Endothelial cell of umbilical vein (primary cell): Measurements from ENCODE around the gene EDA.

Source experiments
- EZH2 ChIP-seq: IDR thresholded peaks from 2 replicates; pipeline ENCODE4 v1.6.1; 2012; ENCODE audit warnings: borderline replicate concordance, low read depth, mild to moderate bottlenecking, moderate library complexity, low read length, inconsistent platforms; ENCODE audit not compliant: severe bottlenecking
- FOS ChIP-seq: IDR thresholded peaks from 2 replicates; pipeline ENCODE4 v1.6.1; 2011; ENCODE audit warnings: mild to moderate bottlenecking, low read length, moderate library complexity, borderline replicate concordance; ENCODE audit not compliant: insufficient read depth
- GATA2 ChIP-seq: IDR thresholded peaks from 2 replicates; pipeline ENCODE4 v1.7.0; 2011; ENCODE audit warnings: low read depth, mild to moderate bottlenecking, moderate library complexity, mixed read lengths, low read length; ENCODE audit not compliant: insufficient read length, insufficient read depth
- JUN ChIP-seq: IDR thresholded peaks from 2 replicates; pipeline ENCODE4 v1.6.1; 2011; ENCODE audit warnings: borderline replicate concordance, low read depth; ENCODE audit not compliant: insufficient read length, insufficient read depth
- MAX ChIP-seq: IDR thresholded peaks from 2 replicates; pipeline ENCODE4 v1.6.1; 2011; ENCODE audit not compliant: insufficient read depth, insufficient read length
- MYC ChIP-seq: IDR thresholded peaks from one replicate; pipeline ENCODE4 v1.6.1; 2011; ENCODE audit warnings: mild to moderate bottlenecking, low read depth, low read length
- POLR2A ChIP-seq: IDR thresholded peaks from 2 replicates; pipeline ENCODE4 v1.6.1; 2012; ENCODE audit warnings: low read depth, mild to moderate bottlenecking, control low read depth, low read length
- POLR2AphosphoS5 ChIP-seq: IDR thresholded peaks from 2 replicates; pipeline ENCODE4 v1.6.1; 2012; ENCODE audit warnings: low read depth, mild to moderate bottlenecking, control low read depth, low read length, moderate library complexity; ENCODE audit not compliant: insufficient read depth
- TF ChIP-seq, protein P1 (sequence below), 2 donors: IDR thresholded peaks; 1 replicate in 1 of 2; 2 replicates in 1 of 2; pipeline ENCODE4 v1.5.1; 2011; ENCODE audit warnings: low read length in 2 of 2, mild to moderate bottlenecking in 2 of 2, moderate library complexity in 2 of 2, control low read depth in 1 of 2, inconsistent platforms in 1 of 2, low read depth in 1 of 2; ENCODE audit not compliant: insufficient read depth in 1 of 2; ENCODE audit errors: extremely low read depth in 1 of 2

GRCh38 chrX:70052895-70053615 lies 437.1 kb downstream of the EDA start:
- TF ChIP-seq, protein P1, sequence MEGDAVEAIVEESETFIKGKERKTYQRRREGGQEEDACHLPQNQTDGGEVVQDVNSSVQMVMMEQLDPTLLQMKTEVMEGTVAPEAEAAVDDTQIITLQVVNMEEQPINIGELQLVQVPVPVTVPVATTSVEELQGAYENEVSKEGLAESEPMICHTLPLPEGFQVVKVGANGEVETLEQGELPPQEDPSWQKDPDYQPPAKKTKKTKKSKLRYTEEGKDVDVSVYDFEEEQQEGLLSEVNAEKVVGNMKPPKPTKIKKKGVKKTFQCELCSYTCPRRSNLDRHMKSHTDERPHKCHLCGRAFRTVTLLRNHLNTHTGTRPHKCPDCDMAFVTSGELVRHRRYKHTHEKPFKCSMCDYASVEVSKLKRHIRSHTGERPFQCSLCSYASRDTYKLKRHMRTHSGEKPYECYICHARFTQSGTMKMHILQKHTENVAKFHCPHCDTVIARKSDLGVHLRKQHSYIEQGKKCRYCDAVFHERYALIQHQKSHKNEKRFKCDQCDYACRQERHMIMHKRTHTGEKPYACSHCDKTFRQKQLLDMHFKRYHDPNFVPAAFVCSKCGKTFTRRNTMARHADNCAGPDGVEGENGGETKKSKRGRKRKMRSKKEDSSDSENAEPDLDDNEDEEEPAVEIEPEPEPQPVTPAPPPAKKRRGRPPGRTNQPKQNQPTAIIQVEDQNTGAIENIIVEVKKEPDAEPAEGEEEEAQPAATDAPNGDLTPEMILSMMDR (IDR thresholded peaks at IDR 0.05; ENCODE audit: extremely low read depth in 1 of 2, insufficient read depth in 1 of 2, low read depth in 1 of 2, low read length in 2 of 2): no peak
- TF ChIP-seq EZH2: no peak
- TF ChIP-seq POLR2AphosphoS5: no peak
- no peak for TF ChIP-seq JUN
- TF ChIP-seq POLR2A: no peak
- no peak for TF ChIP-seq MAX
- TF ChIP-seq MYC: no peak
- TF ChIP-seq GATA2: no peak
- no peak for TF ChIP-seq FOS
